Ecto neural progenitor cell (in vitro differentiated cells): ENCODE data around the gene THBS4.
A peak's percentile ranks its signal among the peaks of the same experiment; 100 is the strongest.

Experiments
- DNase-seq: peaks from one replicate; pipeline ENCODE4 v3.0.0-alpha.2; 2018; ENCODE audit warnings: low spot score

THBS4 gene

GRCh38 chr5:80048084-80048780 lies 13.1 kb downstream of the THBS4 start:
- no peak for DNase-seq

GRCh38 chr5:80052464-80052863 lies 17.3 kb downstream of the THBS4 start:
- DNase-seq = no peak

GRCh38 chr5:80054682-80055081 lies 19.5 kb downstream of the THBS4 start:
- no peak for DNase-seq

GRCh38 chr5:80055491-80056170 lies 20.5 kb downstream of the THBS4 start:
- DNase-seq = no peak

- DNase-seq = no peak
These were observed 22.0 kb downstream of the THBS4 start for GRCh38 chr5:80057099-80057498.

GRCh38 chr5:80057921-80058320 lies 22.8 kb downstream of the THBS4 start:
- DNase-seq = no peak

GRCh38 chr5:80059354-80059980 lies 24.3 kb downstream of the THBS4 start:
- no peak for DNase-seq

GRCh38 chr5:80060966-80061365 lies 25.8 kb downstream of the THBS4 start:
- DNase-seq = no peak

- no peak for DNase-seq
These were observed 26.4 kb downstream of the THBS4 start for GRCh38 chr5:80061547-80061946.

GRCh38 chr5:80064124-80064523 lies 29.0 kb downstream of the THBS4 start:
- DNase-seq = no peak

GRCh38 chr5:80067016-80067415 lies 31.9 kb downstream of the THBS4 start:
- no peak for DNase-seq

- no peak for DNase-seq
These were observed 32.5 kb downstream of the THBS4 start for GRCh38 chr5:80067531-80068245.

GRCh38 chr5:80068246-80068636 lies 33.1 kb downstream of the THBS4 start:
- no peak for DNase-seq

- no peak for DNase-seq
These were observed 33.6 kb downstream of the THBS4 start for GRCh38 chr5:80068775-80069174.

GRCh38 chr5:80069251-80069800 lies 34.2 kb downstream of the THBS4 start:
- DNase-seq = no peak

GRCh38 chr5:80069918-80070318 lies 34.8 kb downstream of the THBS4 start:
- peak; percentile 37 for DNase-seq

- peak; percentile 19 for DNase-seq
These were observed 35.3 kb downstream of the THBS4 start for GRCh38 chr5:80070338-80071056.

GRCh38 chr5:80071510-80072021 lies 36.4 kb downstream of the THBS4 start:
- DNase-seq = no peak

GRCh38 chr5:80072103-80073073 lies 37.2 kb downstream of the THBS4 start:
- DNase-seq = peak; percentile 23
